Gastroesophageal sphincter (tissue), 3 donors: ENCODE measurements around the gene LIMK1.

Experiments
- POLR2A ChIP-seq, 2 donors: fragments of 450-650 bp; IDR thresholded peaks; one replicate each; pipeline ENCODE4 v1.6.1; 2017; ENCODE audit warnings: antibody characterized with exemption in 2 of 2, mild to moderate bottlenecking in 2 of 2, moderate library complexity in 1 of 2
- TF ChIP-seq, protein P1 (sequence below), 4 experiments: fragments of 200-600 bp in 2 of 4; fragments of 450-650 bp in 2 of 4; sonication (generic) in 1 of 4; IDR thresholded peaks; one replicate each; pipeline ENCODE4 v1.5.1; 2017 to 2019; ENCODE audit warnings: antibody characterized with exemption in 4 of 4, mild to moderate bottlenecking in 2 of 4, moderate library complexity in 2 of 4

DNA sequence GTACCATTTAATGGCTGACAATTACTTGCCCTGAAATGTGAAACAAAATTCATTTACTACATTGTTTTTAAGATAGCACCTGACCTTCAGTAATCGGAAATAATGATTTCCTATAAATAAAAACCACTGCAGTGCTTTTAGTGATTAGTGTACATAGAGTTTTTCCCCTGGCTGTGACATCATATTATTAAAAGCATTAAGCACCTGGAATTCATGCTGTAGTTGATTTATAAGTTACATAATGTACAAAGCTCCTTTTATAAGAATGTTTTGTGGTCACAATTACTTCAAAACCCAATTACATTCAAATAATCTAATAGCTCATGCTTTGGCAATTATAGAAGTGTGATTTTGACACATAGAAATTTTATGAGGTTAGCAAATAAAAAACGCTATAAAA lies 46.3 kb downstream of the LIMK1 start:
- no peak for TF ChIP-seq POLR2A (IDR thresholded peaks at IDR 0.05)
- TF ChIP-seq, protein P1, sequence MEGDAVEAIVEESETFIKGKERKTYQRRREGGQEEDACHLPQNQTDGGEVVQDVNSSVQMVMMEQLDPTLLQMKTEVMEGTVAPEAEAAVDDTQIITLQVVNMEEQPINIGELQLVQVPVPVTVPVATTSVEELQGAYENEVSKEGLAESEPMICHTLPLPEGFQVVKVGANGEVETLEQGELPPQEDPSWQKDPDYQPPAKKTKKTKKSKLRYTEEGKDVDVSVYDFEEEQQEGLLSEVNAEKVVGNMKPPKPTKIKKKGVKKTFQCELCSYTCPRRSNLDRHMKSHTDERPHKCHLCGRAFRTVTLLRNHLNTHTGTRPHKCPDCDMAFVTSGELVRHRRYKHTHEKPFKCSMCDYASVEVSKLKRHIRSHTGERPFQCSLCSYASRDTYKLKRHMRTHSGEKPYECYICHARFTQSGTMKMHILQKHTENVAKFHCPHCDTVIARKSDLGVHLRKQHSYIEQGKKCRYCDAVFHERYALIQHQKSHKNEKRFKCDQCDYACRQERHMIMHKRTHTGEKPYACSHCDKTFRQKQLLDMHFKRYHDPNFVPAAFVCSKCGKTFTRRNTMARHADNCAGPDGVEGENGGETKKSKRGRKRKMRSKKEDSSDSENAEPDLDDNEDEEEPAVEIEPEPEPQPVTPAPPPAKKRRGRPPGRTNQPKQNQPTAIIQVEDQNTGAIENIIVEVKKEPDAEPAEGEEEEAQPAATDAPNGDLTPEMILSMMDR (IDR thresholded peaks at IDR 0.05): no peak
